Fibroblast of the aortic adventitia (primary cell): Measurements from ENCODE around the gene SLC1A2. TPM values are rescaled to one million over a fixed set of nuclear protein-coding genes. Genes with fewer than 3 reads are reported as not detected.

ENCODE experiments used
- DNase-seq: peaks from one replicate; pipeline ENCODE4 v3.0.0-alpha.2; 2010; ENCODE audit warnings: low read depth
- H3K4me3 ChIP-seq: 2 replicates; pipeline ENCODE4 v1.5.1; 2011; ENCODE audit warnings: low read depth, mild to moderate bottlenecking, control low read depth, low read length, moderate library complexity
- CTCF ChIP-seq: IDR thresholded peaks from 2 replicates; pipeline ENCODE4 v1.5.1; 2011; ENCODE audit warnings: mild to moderate bottlenecking, low read length, control low read depth, inconsistent platforms; ENCODE audit not compliant: insufficient read depth
- total RNA-seq: library from RNA; depleted of rRNA; stranded (reverse); fragments of >200 nt; gene quantifications from 2 replicates; pipeline ENCODE4 v1.2.3, GENCODE V29; 2012; ENCODE audit warnings: low replicate concordance

Gene SLC1A2
- total RNA-seq, 1 donor: 23.6 TPM

GRCh38 chr11:35281169-35281688 is 138.1 kb downstream of the SLC1A2 start:
- peak; percentile 67 for DNase-seq
- no peak for TF ChIP-seq CTCF

DNA sequence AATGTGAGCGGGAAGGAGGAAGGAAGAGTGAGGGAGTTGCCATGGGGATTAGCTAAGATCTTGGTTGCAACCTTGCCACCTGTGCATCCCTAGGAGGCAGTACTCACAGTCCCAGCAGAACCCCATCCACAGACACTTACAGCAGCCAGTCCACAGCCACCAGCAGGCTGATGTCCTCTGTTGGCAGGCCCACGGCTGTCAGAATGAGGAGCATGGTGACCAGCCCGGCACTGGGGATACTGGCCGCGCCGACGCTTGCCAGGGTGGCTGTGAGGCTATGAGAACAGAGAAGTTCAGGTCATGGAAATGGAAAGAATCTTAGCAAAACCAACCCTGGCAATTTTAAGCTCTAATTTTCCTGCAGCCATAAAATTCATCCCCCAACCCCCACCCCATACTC is 138.6 kb downstream of the SLC1A2 start:
- TF ChIP-seq CTCF: no peak
- no peak overlapping the region for H3K4me3 ChIP-seq
- no peak for DNase-seq

More at GRCh38 chr11:35281169-35281688, 138.1 kb downstream of the SLC1A2 start:
- H3K4me3 ChIP-seq: no peak overlapping the region

- no peak for DNase-seq
- H3K4me3 ChIP-seq: no peak overlapping the region
- no peak for TF ChIP-seq CTCF
These were observed 141.5 kb downstream of the SLC1A2 start for GRCh38 chr11:35277827-35278226.

DNA sequence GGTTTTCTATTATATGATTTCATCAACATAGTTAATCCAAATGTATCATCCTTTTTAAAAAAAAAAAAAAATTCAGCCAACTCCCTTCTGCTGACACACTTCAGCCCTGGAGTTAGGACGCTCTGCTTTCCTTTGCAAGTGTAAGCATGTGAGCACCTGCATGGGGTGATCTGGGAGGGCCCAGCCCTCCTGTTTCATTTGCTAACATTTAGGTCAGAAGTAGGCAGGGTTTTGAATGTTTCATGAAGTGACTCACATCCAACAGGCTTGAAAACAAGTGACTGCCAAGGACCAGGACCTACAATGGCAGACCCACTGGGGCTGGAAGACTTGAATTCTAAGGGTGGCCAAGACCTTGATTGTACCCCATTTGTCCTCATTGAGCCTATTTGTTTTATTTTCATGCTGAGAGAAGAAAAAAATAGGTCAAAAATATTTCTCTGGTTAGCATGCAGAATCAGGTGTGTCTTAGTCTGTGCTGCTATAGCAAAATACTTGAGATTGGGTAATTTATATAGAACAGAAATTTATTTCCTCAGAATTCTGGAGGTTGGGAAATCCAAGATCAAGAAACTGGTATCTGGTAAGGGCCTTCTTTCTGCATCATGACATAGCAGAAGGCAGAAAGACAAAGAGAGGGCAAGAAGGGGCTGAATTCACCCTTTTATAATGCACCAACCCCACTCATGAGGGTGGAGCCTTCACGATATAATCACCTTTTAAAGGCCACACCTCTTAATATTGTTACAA is 142.8 kb downstream of the SLC1A2 start:
- no peak overlapping the region for H3K4me3 ChIP-seq
- TF ChIP-seq CTCF: no peak
- DNase-seq: no peak

- TF ChIP-seq CTCF: no peak
- H3K4me3 ChIP-seq: no peak overlapping the region
- DNase-seq: no peak
These were observed 143.6 kb downstream of the SLC1A2 start for GRCh38 chr11:35275786-35276170.

DNA sequence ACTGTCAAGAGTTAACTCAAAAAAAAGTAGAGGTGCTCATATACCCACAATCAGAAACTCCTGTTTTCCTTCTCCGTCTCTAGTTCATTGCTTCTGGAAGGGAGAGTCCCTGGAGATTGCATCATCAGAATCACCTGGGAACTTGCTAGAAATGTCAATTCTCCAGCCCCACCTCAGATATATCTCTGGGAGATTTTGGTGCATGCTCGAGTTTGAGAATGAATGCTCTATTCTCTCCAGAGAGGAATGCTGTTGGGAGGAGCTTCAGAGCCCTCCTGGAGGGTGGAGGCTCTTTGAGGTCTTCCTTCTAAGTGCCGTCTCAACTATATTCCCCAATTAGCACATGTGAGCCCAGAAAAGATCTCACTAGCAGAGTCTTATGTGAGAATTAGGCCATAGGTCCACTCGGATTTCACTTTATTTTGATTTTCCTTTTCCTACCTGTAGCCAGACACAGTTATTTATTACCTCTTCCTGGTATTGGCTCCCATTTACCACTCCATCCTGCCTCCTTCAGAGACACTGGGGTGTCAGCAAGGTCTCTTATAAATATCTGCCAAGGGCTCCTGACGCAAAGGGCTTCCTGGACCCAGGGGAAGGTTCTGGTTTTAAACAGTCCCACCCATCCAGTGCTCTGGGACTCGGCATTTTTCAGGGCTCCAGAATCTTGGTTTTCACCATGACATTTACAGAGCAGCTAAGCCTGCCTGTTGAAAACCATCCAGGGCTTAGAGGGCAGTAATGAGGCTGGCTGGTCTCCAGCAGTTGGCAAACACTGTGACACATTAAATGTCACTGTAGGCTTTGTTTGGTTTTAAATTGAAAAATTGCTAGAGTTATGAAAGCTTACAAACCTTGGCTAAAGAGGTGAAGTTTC is 144.2 kb downstream of the SLC1A2 start:
- H3K4me3 ChIP-seq: no peak overlapping the region
- TF ChIP-seq CTCF: no peak
- DNase-seq: peak; percentile 45
